Measurements from ENCODE around the gene SHISAL2B.
"Not testable (repeated sequence)": the region's sequence is repeated elsewhere in the genome, so short reads cannot be mapped to it uniquely, and the experiment has no call there.

SHISAL2B gene

DNA sequence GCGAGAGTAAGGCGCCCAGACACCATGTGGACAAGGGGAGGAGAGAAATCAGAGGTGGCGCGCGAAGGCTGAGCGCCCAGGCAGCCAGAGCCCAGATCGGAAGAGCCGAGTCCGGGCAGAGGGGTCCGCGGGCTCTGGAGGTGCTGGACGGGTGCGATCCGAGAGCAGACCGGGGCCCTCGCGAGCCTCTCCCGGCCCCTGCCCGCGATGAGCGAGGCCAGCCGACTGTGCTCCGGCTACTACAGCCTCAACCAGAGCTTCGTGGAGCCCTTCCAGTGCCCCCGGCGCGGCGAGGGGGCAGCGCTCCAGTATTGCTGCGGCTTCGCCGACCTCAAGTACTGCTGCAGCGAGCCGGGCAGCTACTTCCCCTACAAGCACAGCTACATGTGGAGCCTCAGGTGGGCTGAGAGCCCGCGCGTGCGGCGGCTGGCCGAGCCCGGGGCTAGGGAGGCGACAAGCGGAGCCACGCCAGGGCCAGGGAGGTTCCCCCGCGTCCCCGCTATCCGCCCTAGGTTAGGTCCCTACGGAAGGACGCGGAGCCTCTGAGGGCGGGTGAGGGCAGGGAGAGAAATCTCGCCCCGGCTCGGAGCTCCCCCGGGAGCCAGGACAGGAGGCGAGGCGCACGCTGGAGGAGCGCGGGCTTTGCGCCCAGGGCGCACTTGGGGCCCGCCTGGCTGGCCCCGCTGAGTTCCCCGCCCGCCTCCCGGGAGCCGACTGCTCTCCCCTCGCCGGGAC lies at the start of gene SHISAL2B:
Gene SHISAL2B (plus strand): TSS at position 87 of the 735 bp plus-strand sequence. CDS start 121 bp downstream, at position 208.
- DNase-seq: peak; percentile 41

DNA sequence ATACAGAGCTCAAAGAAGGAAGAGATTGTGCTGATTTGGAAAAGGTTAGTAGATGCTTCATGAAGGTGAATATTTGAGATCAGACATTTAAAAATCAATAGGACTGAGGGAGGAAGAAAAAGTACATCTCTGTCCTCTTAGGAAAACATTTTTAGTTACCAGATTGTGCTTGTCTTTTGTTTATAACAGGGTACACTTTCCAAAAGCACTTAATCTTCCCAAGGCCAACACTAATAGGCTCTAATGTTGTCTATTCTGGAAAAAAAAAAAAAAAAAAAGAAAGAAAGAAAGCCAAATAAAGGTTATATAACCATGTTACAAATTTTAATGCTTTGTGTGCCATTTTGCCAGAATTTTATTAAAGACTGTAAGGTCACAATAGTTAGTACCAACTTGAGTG lies 45.5 kb upstream of the SHISAL2B start:
- no peak for DNase-seq

DNA sequence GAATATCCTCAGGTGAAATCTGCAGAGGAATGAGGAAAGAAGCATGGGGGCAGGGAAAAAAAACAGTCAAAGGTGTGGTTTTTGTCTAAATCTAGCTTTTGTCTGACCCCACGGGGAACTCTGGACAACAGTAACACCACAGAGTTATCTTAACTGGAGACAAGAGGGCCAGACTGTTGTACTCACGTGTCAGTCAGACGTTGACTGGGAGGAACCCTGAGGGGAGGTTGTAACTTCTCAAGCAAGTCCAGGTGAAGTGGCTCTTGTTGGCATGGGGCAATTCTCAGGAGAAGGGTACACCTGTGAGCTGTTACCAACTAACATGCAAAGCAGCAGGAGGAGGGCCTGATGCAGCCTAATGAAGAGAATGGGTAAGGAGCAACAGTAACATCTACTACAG lies 44.1 kb upstream of the SHISAL2B start:
- DNase-seq: no peak

DNA sequence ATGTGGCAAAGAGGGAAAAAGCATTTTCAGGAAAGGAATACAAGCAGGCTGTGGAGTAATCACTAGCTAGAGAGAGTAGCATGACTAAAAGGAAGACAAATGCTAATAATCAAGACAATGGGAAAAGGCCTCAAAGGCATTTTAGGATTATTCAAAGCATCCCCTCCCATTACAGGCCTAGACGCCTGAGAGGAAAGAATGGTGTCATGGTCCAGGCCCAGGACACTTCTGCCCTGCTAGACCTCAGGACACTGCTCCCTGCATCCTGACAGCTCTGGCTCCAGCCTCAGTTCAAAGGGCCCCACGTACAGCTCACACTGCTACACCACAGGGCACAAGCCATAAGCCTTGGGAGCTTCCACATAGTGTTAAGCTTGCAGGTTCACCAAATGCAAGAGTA lies 40.8 kb upstream of the SHISAL2B start:
- no peak for DNase-seq

DNA sequence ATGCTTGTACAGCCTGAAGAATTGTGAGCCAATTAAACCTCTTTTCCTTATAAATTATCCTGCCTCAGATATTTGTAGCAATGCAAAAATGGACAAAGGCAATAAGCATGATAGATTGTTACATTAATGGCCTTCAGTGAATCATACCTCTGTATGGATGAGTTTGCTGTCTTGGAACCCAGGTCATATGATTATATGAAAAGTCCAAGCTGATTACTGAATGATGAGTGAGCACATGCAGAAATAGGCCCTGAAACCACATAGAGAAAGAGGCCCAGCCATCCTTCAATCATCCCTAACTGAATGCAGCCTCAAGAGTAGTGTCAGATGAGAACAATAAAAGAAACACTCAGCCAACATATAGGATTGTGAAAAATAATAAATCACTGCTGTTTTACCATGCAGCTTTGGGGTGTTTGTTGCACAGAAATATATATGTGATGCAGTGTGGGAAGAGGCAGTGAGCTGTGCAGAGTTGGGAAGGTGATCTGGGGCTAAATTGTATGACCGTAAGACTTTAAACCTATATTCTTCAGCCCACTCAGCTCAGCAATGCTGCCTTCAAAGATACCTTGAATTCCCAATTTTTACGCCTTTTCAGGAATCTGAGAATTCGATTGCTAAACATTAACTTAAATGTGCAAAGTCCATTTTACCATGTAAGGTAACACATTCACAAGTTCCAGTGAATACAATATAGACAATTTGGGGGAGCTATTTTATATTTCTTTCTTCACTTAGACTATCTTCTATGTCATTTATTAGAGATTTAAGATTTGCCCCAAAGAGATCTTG lies 36.3 kb upstream of the SHISAL2B start:
- no peak for DNase-seq

DNA sequence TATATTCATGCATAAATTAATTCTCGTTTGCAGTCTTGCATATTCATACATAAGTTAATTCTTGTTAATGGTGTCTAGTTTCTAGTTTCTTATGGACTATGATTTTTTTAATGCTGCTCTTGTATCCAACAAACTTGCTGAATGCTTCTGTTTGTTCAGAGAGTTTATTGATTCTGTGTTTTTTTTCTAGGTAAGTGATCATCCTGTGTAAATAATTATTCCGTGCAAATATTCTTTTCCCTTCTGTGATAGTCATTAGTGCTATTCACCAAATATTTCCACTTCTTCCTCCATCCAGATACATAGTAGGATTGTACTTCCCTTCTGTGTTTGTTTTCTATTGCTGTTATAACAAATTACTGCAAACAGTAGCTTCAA lies 35.8 kb upstream of the SHISAL2B start:
- no peak for DNase-seq

DNA sequence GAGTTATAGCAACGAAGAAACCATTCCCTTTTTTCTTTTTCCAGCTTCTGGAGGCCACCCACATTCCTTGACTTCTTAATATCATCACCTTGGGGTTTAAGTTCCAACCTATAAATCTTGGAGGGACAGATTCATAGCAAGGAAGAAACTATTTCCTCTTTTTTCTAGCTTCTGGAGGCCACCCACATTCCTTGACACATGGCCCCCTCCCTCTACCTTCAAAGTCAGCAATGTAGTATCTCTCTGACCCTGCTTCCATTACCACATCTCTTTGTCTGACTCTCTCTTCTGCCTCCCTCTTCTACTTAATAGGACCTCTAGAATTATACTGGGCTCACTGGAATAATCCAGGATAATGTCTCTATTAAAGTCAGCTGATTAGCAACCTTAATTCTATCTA lies 34.7 kb upstream of the SHISAL2B start:
- DNase-seq: no peak

DNA sequence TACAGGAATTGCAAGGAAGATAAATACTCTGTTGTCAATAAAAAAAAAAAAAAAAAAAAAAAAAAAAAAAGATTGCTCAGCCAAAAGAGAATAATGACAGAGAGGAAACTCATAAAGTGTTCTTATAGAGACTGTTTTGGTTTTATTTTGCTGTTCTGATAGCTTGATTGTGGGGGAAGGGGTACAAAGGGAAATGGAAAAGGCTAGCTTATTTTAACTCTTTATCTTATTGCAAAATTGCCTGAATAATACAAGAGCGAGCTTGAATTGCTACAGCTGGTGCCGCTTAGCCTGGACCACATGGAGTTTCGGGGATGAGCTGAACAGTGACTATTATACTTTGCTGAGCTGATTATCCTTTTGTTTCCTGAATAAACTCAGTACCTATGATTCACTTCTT lies 31.0 kb upstream of the SHISAL2B start:
- no peak for DNase-seq

DNA sequence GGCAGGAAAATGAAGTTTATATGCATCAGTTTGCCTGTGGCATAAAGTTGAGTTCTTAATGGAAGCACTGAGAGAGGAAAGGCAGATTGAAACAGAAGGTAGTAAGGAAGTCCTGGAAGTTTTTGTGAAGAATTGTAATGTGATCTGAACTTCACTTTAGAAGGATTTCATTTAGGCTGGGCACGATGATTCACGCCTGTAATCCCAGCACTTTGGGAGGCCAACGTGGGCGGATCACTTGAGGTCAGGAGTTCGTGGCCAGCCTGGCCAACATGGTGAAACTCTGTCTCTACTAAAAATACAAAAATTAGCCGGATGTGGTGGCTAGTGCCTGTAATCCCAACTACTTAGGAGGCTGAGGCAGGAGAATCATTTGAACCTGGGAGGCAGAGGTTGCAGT lies 27.1 kb upstream of the SHISAL2B start:
- DNase-seq: not testable (repeated sequence)

DNA sequence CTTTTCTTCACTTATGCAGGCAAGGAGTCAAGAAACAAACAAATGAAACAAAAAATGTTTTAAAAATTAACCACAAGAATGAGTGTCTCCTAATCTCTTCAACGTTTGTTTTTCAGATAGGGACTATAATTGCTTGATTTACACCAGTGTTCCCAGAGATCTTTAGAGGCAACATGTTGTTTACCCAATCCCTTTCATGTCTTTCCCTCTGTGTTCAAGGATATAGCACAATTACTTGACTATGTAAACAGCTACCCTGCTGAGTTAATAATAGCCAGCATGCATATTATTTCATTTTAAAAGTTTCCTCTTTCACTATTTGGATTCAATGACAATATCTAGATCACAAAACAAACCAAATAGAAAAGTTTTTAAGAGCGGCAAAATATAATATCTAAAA lies 25.1 kb upstream of the SHISAL2B start:
- no peak for DNase-seq

DNA sequence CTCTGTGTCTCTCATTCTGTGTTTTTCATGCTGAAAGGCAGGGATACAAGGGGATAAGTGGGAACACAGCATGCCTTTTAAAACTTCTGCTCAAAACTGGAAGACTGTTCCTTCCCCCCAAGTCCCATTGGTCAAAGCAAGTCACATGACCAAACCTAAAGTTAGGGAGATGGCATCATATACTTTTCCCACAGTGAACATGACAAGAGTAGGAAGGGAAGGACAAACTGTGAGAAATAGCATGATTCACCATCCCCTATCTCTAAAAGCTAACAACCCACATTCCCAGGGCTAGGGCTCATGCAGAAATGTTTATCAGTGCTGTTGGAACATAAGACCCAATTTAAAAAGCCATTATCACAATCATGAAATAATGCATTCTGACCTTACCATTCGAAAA lies 24.2 kb upstream of the SHISAL2B start:
- DNase-seq: no peak

DNA sequence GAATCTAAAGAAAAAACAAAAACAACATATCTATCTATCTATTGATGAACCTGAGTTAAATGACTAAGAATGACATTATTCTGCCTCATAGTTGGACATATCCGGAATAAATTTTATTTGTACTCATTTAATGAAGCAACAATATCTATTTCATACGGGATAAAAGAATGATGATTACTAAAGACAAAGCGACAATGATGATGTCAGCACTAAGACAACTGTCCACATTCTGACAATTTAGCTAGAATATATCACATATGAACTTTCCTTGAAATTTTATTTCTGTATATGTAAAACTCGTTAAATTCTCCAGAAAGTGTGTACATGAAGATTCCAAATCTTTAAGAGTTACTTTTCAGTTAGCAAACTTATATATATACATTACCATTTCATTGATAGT lies 23.2 kb upstream of the SHISAL2B start:
- no peak for DNase-seq

DNA sequence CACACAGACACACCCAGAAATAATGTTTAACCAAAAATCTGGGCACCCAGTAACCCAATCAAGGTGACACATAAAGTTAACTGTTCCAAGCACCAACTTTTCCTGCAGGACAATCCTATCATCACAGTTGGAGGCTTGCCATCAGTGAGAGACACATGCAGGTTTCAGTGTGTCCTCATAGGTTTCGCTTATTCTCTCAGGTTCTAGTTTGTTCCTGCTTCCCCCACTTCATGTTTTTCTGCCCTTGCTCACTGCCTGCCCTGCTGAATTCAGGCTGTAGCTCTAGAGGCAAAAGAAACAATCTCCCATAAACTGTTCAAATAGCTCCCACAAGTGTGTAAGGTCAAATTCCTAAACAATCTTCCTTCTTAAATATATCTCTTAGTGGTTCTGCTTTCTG lies 20.0 kb upstream of the SHISAL2B start:
- DNase-seq: no peak

DNA sequence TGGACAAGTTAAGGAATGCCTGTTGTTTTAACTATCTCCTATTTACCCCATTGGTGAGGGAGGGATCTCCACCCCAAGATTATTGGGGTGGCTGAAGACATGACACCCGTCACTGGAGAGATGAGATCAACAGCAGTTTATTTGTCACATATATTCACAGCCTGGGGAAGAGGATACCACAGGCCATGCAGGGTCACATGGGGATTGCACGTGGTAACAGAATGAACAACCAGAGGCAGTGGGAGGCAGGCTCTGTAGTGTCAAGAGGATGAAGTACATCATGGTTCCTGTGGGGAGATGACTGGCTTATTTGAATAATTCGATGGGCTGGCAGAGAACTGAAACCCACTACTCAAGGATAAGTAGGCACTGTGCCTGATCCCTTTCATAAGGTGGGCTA lies 18.6 kb upstream of the SHISAL2B start:
- DNase-seq: no peak

DNA sequence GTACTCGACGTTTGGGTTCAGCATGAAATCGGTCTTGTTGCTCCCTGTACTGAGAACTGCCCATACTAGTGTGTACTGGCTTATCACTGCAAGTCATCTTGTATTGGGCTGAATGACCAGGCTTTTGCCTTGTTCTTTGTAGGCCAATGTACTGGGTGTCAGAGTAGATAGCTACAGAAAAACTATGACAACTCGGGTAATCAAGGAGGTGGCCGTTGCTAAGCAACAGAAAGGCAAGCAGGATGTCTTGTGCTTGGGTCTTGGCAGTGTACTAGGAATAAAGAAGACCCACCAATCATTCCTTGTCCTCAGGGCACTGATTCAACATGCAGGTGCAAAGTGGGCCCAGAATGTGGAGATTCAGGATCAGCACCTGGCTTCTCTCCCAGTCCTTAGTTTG lies 11.9 kb upstream of the SHISAL2B start:
- DNase-seq: no peak

DNA sequence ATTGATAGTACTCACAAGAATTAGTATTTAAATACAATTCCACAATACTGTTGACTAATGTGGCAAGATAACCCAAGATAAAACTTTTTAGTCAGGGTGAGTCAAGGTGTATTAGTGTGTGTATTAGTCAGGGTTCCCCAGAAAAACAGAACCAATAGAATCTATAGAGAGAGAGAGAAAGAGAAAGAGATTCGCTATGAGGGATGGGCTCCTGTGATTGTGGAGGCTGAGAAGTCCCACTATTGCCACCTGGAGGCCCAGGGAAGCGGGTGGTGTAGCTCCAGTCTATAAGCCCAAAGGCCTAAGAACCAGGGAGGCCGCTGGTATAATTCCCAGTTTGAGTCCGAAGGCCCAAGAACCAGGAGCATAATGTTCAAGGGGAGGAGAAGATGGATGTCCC lies 10.0 kb upstream of the SHISAL2B start:
- DNase-seq: no peak

DNA sequence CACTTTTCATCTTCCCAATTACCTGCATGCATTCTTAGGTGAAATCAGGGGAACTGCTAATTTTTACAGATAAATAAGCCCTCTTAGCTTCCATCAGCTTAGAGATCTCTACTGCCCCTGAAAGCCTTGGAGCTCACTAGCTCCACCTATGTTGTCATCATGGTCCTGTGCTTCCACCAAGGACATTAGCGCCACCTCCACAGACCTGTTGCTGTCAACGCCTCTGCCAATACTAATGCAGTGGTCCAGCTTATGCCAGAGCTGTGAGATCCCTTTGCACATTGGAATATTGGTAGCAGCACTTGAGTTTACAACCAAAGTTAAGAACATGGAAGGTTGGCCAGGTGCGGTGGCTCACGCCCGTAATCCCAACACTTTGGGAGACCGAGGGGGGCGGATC lies 7.7 kb upstream of the SHISAL2B start:
- no peak for DNase-seq

DNA sequence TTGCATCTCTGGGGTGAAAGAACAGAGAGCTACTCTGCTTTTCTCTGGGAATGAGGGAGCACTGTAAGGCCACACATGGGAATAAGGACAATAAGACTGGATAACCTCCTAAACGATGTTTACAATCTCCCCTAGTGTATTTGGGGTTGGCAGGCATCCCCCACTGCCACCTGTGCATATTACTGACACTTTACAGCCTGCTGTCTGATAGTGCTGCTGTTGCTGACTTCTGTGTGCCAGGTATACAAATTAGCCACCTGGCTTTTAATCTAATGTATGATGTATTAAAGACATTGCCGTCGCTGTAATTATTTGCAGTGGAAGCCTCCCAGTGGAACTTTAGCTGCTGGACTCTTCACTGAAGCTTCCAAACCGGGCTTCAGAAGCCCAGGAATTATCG lies 4.4 kb upstream of the SHISAL2B start:
- peak; percentile 65 for DNase-seq

DNA sequence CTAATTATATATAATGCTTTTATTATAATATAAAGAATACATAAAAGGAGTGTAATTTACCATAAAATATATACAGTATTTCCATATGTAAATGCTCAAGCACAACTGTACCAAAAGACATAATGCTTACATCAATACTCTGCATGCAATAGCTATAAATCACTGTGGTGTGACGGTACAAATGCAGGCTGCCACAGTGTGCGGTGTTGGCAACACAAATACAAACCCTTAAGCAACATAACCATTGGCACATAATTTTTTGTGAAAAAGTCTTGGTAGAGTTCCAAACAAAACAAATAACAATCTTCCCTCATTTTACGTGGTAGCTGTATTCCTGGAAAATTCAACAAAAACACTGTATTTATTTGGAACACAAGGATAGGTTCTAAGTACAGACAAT lies 1.9 kb upstream of the SHISAL2B start:
- no peak for DNase-seq

DNA sequence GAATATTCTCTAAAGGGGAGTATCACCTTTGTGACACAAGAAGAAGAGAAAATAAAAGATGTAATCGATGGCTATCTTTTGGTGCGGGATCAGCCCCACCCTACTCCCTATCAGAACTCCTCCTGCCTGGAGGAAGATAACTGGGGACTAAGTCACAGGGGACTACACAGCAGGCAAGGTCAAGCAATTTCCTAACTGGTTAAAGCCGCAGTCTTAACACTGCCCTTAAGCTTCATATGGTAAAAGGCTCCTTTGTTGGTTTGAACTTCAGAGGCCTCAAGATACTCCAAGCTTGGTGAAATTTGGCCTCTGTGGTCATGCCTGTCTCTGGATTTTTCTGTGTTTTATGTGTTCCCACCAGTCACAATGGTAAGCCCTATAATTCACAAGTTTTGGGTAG lies 1.3 kb upstream of the SHISAL2B start:
- DNase-seq: no peak

DNA sequence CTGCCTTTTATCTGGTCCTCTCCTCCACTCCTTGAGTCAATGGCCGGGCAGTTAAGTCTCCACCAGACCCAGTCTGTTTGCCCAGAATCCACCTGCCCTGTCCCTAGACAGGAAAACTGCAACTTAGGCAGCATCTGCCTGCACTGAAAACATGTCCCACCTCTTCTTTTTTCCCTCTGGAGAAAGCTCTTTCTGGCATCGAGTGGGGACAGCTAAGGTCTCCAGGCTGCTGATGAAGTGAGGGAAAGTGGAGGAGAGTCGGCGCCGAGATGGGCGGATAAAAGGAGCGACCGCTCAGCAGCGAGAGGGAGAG lies 243 bp upstream of the SHISAL2B start:
- no peak for DNase-seq

DNA sequence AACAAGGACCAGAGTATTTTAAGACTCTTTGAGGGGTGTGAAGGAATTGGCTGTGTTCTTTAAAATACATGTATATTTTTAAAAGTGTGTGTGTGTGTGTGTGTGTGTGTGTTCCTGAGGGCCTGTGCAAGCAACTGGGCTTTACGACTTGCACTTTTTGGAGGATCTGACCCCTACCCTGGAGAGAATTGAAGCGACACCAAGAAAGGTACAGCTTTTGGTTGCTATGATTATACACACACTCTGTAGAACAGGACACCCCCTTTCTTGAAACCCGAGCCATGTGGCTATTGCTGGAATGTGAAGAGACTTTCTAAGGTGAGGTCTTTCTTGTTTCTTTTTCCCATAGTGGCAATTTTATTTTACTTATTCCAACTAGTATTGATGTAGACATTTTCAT lies 988 bp downstream of the SHISAL2B start:
- no peak for DNase-seq

DNA sequence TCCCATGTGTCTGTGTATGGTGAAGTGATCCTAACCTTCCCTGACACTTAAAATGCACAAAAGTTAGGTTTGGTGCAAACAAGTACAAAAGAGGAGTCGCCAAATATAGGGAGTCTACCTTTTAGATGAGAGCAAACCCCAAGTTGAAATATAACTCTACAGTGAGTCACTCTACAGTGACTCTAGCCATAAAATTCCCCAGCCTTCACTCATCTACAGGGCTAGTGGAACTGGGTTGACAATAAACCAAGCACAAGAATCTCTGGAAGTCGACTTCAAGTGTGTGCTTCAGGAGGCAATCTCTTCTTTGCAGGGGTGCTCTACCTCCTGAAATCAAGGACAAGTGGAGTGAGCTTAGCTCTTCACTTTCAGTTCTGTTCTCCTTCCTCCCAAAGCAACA lies 3.3 kb downstream of the SHISAL2B start:
- no peak for DNase-seq

DNA sequence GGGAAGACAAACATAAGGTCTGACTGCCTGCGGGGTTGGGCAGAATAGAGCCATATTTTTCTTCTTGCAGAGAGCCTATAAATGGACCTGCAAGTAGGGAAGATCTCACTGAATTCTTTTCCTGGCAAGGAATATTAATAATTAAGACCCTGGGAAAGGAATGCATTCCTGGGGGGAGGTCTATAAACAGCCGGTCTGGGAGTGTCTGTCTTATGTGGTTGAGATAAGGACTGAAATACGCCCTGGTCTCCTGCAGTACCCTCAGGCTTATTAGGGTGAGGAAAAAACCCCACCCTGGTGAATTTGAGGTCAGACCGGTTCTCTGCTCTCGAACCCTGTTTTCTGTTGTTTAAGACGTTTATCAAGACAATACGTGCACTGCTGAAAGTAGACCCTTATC lies 6.1 kb downstream of the SHISAL2B start:
- not testable (repeated sequence) for DNase-seq

DNA sequence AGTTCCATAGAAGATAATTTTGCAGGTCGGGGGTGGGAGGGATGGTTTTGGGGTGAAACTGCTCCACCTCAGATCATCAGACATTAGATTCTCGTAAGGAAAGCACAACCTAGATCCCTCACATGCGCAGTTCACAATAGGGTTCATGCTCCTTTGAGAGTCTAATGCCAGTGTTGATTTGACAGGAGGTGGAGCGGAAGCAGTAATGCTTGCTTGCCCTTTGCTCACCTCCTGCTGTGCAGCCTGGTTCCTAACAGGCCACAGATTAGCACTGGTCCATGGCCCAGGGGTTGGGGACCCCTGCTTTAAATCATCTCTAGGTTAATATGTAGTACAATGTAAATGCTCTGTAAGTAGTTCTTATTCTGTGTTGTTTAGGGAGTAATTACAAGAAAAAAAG lies 10.5 kb downstream of the SHISAL2B start:
- no peak for DNase-seq

All from NCI-H2171 treated with DMSO at 0.1 percent for 48 hours (cell line).